Fibroblast of skin of abdomen (primary cell): ENCODE results near the gene ATP5F1D.

ENCODE experiments used
- DNase-seq: peaks from one replicate; pipeline ENCODE4 v3.0.0-alpha.2; 2013

Gene ATP5F1D

DNA sequence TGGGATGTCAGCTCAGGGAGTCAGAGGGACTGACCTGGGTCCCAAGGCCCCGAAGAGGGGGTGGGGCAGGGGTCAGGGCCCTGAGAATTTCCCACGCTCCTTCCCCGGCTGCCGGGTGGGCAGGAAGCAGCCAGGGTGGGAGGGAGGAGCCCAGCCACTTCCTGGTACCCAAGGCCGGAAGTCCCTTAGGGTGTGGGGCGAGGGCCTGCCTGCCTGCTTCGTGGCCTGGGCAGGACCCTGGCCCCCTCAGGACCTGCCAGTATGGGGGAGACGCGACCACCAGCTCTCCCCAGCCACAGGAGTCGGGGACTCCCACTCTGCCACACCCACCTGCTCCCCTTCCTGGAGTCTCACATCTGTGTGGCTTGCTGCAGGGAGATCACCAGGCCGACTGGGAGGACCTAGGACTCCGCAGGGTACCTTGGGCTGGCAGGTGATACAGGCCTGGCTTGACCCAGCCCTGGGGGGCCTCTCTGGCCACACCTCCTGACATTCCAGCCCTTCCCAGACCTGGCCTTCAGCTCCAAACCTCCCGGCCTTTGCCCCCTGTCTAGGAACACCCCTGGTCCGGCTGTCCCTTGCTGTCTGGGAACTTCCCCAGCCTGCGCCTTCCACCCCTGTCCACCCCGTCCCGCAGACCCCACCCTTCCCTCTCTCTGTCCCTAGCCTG is 17.8 kb downstream of the ATP5F1D start:
- peak; percentile 58 for DNase-seq

DNA sequence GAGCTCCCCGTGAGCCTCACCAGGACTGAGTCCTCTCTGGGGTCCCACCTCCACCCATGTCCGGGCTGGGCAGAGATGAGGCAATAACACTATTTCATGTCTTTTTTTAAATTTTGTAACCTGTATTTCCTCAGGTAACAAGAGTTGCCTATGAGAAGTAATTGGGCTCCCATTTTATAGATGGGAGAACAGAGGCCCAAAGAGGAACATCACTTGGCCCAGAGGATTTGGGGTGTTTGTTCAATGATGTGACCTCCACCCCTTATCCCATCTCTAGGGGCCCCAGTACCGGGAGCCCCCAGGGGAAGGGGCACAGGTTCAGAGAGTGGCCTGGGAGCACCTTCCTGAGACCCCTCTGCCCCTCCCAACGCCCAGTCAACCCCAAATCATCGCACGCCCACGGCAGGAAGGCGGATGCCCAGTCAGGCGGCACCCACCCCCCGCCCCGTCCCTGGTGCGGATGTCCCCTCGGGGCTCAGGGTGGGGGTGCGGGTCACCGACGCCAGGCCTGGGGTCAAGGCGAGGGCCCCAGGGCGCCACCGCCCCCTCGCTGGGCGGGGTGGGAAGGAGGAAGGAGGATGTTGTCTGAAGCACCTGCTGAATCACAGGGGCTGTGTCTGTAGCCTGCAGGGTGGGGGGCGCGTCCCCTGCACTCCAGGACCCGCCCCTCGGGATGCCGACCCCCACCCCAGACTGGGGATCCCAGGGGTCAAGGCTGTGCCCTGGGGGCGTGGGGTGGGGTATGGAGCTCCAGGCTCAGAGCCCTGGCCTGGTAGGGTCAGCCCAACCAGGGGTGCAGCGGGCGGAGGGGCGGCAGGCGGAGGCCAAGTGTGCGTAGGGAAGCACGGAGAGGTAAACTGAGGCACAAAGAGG is 18.6 kb downstream of the ATP5F1D start:
- no peak for DNase-seq

DNA sequence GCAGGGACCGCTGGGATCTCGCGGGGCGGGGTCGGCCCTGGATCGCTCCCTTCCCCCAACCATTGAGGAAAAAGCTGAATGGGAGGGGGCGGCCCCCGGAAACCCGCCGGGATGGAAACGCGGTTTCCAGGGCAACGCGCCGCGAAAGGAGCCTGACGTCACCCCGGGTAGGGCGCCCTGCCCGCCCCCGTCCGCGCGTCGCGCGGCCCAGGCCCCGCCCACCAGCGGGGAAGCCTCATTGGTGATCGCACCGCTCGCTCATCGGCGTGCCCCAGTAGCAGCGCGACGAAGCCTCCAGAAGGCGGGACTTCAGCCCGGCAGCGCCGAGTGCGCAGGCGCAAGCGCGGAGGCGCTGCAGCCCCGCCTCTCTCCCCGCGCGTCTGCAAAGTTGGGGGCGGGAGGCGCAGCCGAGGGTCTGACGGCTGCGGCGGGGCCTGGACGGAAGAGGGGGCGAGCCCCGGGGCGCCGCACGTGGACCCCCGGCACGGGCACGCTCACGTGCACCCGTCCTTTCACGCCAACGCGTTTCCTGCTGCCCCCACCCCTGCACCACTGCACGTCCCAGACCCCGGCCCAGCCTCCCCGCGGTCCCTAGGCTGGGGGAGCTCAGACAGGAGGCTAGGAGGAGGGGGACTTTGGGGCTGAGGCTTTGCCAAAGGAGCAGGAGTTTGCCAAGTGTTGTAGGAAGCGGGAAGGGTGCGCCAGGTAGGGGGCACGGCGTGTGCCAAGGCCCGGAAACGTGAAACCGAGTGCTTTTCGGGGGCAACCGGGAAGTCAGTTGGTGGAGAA is 19.4 kb downstream of the ATP5F1D start:
- DNase-seq = peak; percentile 97

- DNase-seq = no peak
Observed at GRCh38 chr19:1261538-1261797, 19.9 kb downstream of the ATP5F1D start.

DNA sequence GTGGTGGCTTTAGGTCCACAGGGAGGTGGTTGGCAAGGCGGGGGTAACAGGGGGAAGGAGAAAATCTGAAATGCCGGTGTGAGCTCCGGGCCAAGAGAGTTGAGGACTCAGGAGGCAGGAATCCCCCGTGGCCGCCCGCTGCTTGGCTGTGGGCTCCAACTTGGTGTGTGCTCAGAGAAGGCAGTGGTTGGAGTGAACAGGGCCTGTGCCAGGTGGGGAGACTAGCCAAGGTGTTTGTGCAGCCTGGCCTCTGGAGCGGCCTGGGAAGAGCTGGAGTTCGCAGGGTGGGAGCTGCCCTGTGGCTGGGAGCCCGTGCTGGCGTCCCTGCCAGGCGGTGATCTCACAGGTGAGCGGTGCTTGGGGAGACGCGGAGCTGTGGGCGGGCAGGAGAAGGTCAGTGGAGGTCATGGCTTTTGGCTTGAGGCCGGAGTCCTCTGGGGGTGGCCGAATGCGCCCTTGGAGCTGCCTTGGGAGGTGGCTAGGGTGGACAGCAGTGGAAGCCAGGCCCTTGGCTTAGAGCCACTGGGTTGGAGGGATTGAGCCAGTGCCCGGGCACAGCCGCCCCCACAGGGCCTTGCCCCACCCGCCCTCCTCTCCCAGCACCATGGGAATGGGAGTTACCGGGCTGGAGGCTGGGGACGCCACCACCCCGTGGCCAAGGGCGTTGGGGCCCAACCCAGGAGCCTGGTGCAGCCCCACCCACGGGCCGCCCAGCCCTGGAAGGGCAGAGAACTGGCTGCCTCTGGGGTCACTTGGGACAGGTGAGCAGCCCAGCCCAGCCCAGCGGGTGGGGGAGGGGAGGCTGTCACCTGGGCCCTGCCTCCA is 20.5 kb downstream of the ATP5F1D start:
- DNase-seq = no peak

GRCh38 chr19:1262623-1263123 is 21.1 kb downstream of the ATP5F1D start:
- peak; percentile 32 for DNase-seq

GRCh38 chr19:1263188-1263587 is 21.6 kb downstream of the ATP5F1D start:
- no peak for DNase-seq

DNA sequence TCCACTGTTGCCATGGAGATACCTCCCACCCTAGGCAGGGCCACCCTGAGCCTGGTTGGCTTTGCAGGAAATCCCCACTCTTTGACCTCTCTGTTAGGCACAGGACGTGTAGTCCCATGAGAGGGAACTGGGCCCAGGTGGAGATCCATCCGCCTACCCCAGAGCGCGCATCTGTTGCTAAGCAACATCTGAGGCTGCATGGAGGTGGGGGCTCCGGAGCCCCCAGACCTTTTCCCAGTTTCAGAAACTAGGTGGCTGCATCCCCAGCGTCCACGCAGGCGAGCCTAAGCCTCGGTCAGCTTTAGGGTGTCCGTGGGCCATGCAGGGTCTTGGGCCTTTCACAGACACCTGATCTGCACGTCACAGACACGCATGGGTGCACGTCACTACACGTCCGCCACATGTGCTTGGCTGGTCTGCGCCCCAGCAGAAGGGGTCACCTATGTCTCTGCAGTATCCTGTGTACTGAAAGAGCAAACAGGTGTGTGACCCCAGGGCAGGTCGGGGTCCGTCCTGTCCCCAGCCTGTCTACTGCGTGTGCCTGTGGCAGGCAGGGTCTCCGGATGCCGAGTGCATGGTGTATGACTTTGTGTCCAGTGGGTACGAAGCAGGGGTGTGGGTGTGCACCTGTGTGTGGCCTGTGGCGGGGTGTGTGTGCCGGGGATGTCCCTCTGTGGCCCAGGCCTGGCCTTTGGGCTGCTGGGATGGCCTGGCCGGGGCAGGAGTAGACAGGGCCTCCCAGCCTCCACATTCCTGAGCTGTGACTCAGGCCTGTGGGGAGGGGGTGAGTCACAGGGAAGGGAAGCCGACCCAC is 23.5 kb downstream of the ATP5F1D start:
- DNase-seq = peak; percentile 90

DNA sequence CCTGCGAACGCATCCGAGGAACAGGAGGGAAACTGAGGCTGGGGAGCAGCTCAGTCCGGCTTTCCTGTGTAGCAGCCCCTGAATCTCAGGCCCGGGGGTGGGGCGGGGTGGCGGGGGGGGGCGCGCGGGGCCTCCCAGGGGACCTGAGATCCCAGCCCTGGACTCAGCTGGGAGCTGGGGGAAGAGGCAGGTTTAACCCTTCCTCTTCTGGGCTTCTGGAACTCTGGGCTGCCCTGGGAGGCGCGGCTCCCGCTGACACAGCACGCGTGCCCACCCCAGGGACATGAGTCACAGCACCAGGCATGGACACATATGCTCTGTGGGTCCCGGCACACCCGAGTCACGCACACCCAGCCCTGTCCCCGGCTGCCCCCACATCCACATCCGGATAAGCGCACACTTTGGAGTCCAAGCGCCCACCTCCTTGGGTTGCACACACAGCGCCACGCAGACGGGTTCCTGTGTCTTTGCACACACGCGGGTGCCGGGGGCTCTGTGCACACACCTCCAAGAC is 24.1 kb downstream of the ATP5F1D start:
- peak; percentile 86 for DNase-seq

- peak; percentile 85 for DNase-seq
Observed at GRCh38 chr19:1266129-1266915, 24.8 kb downstream of the ATP5F1D start.

- peak; percentile 43 for DNase-seq
Observed at GRCh38 chr19:1266916-1267476, 25.4 kb downstream of the ATP5F1D start.

DNA sequence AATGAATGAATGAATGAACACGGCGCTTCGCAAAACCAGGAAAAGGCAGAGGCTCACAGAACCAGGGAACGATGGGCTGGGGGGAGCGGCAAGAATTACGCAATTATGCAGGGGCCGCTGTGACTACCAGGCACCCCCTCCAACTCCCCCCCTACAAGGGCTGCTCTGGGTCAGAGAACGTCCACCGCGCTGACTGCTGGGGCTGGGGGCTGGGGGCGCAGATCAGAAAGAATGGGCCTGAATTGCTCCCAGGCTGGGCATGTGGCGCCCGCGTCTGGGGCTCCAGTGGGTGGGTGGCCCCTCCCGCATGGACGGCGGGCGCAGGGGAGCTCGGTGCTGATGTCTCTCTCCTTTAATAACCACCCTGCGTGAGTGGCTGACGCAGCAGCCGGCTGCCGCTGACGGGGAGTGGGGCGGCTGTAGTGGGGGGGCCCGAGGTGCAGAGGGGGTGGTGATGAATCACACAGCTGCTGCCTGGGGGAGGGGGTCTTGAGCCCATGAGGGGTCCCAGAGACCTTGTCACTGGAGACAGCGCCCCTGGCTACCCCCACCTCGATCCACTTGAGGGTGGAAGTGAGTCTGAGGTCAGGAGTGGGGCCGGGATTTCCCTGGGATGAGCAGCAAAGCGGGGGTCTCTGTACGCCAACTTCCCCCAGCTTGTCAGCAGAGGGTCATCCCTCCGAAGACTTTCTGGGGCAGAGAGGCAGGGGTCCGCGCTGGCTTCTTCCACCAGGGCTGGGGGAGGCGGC is 26.1 kb downstream of the ATP5F1D start:
- peak; percentile 50 for DNase-seq

- no peak for DNase-seq
Observed at GRCh38 chr19:1268226-1269064, 26.9 kb downstream of the ATP5F1D start.

GRCh38 chr19:1269065-1269477 is 27.5 kb downstream of the ATP5F1D start, which contains the start of gene CIRBP:
Gene CIRBP, plus strand, starts transcription at chr19:1269332. Its CDS starts 1,602 bp downstream, at chr19:1270934.
- DNase-seq = peak; percentile 99

DNA sequence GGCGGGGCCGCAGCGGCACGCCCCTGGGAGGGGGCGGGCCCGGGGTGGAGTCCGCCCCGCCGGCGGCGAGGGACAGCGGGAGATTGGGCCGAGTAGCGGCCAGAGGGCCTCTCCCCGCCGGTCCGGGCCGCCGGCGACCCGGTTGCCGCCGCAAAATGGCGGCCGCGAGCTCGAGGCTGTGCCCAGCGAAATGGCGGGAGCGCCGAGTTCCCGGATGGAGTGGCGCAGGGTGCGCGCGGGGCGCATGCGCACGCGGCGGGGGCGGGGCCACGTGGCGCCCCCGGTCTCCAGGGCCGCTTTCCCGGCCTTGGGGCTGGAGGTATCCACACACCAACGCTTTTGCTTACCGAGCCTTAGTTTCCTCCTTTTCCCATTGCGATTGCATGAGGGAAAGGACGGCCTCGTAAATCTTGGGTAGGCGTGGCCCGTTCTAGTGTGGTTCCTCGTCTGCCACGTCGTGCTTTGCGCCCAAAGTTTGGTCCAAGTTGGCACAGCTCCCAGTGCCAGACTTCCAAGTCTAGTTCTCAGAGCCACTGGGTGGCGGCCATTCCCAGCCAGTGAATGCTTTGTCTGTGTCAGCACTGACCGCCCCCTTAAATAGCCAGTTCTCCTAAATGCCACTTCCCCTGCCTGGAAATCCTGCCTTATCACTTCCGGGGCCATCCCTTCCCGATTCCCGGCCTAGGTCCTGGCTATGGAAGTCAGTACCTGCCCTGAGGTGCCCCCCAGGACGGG is 28.1 kb downstream of the ATP5F1D start:
- peak; percentile 87 for DNase-seq

DNA sequence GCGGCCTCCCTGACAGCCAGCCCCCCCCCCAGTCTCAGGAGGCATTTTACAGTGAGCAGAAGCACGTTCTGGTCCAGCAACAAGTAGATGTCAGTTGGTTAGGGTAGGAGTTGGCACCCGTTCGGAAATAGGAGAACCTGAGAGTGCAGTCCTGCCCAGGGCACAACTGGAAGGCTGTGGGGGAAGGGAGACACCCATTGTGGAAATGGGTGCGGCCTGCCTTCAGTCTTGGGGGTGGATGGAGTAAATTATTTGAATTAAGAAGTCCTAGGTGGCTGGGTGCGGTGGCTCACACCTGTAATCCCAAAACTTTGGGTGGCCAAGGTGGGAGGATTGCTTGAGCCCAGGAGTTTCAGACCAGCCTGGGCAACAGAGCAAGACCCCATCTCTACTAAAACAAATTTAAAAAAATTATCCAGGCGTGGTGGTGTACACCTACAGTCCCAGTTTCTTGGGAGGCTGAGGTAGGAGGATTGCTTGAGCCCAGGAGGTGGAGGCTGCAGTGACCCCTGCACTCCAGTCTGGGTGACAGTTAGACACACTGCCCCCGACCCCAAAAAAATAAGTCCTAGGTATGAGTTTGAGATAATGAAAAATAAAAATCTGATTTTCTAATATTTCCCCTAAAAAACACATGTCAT is 28.8 kb downstream of the ATP5F1D start:
- DNase-seq = no peak
